NCI-H345 (cell line): ENCODE measurements around the gene MND1.

ENCODE experiments used
- DNase-seq: peaks from one replicate; lab custom pipeline; 2025; lab: John Stamatoyannopoulos, UW

Gene MND1

DNA sequence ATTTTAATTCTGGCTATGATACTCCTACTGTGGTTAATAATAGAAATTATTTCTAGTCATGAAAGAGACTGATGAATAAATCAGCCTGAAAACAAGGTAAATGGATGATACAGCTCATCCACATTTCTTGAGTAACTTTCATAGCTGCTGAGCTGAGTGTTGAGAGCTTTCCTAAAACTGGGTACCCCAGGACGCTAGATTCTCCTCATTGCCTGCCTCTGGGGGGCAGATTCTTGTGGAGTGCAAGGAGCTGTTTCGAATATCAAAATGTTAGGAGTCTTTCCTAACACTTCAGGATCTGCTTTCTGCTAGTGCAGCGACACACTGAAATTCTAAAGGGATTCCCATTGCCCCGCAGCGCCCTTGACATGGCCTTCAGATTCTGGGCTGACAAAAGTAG lies 2.1 kb downstream of the MND1 start:
- DNase-seq, result no peak

GRCh38 chr4:153347117-153347516 lies 2.6 kb downstream of the MND1 start:
- DNase-seq, result no peak

DNA sequence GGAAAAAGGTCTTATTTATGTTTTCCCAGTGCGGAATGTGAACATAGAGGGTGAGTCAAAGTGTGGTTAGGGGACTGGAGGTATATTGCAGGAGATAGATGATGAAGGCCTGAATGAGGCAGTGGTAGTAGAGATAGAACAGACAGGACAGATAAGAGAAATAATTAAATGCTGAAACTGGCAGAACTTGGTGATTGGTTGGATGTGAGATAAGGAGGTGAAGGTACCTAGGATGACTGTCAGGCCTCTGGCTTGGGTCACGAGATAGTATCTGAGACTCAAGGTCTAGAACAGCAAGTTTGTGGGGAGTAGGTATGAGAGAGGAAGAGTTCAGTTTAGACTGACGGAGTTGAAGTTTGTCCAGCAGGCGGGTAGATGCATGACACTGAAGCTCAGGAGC lies 3.5 kb downstream of the MND1 start:
- no peak for DNase-seq

GRCh38 chr4:153349206-153349805 lies 4.8 kb downstream of the MND1 start:
- no peak for DNase-seq

GRCh38 chr4:153362184-153362583 lies 17.7 kb downstream of the MND1 start:
- DNase-seq, result no peak

GRCh38 chr4:153364061-153364460 lies 19.6 kb downstream of the MND1 start:
- no peak for DNase-seq

- no peak for DNase-seq
These were observed 20.5 kb downstream of the MND1 start for GRCh38 chr4:153365003-153365402.

DNA sequence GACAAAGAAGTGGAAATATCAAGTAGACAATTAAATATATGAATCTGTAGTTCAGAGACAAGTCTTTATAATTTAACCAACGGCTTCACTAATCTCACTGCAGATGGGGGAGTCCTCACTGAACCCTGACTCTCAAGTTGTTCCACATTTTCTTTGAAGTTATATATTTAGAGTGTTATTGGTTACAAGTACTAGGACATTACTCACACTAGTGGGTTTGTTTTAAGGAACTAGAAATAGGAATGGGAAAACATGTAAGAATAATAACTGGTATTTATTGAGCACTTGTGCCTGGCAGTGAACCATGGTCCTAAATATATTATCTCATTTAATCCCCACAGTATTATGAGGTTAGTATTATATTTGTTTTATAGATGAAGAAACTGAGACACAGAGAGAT lies 22.0 kb downstream of the MND1 start:
- DNase-seq, result no peak

DNA sequence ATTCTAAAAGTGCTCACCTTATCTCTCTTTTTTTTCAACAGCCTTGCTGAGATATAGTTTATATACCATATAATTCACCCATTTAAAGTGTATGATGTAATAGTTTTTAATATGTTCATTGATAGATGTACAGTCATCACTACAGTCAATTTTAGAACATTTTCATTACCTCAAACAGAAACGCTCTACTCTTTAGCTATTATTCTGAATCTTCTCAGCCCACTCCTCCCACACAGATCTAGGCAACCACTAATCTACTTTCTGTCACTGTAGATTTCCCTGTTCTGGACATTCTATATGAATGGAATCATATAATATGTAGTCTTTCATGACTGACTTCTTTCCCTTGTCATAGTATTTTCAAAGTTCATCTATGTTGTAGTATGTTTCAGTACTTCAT lies 22.6 kb downstream of the MND1 start:
- no peak for DNase-seq

DNA sequence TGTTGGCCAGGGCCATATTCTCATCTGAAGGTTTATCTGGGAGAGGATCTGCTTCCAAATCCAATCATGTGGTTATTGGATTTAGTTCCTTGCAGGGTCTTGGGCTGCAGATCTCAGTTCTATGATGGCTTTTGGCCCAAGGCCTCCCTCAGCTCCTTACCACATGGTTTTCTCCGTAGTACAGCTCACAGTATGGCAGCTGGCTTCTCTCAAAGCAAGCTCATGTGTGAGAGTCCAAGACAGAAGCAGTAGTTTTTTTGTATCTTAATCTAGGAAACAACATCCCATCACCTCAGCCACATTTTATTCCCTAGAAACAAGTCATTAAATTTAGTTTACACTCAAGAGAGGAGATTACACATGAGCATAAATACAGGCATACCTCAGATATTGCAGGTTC lies 24.5 kb downstream of the MND1 start:
- no peak for DNase-seq

GRCh38 chr4:153371701-153372234 lies 27.3 kb downstream of the MND1 start:
- DNase-seq, result no peak

DNA sequence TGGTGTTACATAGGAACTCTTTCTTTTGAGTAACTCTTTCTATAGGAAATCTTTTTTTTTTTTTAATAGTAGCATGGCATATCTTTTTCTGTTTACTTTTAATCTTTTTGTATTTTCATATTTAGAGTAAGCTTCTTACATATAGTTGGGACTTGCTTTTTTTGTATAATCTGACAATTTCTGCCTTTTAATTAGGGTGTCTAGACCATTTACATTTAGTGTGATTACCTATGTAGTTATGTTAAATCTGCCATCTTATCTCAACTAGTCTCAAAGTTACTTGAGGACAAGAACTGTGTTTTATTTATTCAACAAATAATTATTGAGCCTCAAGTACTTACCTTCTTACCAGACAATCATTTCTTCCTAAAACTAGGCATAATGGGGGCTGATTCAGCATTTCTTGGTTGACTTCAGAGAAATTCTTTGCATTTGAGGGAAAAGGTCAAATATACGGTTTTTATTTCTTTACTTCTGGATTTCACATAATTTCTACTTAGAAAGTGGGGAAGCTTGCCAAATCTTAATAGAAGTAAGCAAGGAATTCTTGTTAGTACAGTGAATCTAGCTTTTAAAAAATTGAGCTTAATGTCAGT lies 28.6 kb downstream of the MND1 start:
- DNase-seq, result no peak

GRCh38 chr4:153374442-153374841 lies 30.0 kb downstream of the MND1 start:
- no peak for DNase-seq

- DNase-seq, result no peak
These were observed 30.8 kb downstream of the MND1 start for GRCh38 chr4:153375303-153375702.

DNA sequence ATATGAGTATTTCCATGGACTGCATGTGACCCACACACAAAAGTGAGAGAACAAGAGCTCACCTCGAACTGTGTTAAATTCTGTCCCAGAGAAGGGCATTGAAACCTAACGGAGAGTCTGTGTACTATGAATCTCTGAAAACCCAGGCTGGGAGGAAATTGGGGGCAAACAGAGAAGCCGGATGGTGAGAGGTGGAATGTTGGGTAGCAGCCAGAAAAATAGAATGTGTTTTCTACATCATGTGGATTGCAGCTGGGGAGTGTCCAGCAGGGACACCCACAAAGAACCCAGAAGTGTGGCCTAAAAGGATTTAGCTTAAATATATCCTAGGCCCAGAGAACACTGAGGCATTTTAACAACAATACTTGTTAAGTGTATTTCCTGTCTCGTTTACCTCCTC lies 38.6 kb downstream of the MND1 start:
- DNase-seq, result no peak

DNA sequence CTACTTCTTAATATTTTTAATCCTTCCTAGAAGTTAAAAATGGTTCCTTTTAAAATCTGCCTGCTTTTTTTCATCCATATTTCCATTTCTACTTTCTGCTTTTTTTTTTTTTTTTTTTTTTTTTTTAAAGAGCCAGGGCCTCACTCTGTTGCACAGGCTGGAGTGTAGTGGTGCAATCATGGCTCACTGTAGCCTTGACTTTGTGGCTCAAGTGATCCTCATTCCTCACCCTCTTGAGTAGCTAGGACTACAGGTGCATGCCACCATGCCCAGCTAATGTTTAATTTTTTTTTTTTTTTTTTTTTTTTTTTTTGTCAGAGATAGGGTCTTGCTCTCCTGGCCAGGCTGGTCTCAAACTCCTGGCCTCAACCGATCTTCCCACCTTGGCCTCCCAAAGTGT lies 39.7 kb downstream of the MND1 start:
- no peak for DNase-seq

DNA sequence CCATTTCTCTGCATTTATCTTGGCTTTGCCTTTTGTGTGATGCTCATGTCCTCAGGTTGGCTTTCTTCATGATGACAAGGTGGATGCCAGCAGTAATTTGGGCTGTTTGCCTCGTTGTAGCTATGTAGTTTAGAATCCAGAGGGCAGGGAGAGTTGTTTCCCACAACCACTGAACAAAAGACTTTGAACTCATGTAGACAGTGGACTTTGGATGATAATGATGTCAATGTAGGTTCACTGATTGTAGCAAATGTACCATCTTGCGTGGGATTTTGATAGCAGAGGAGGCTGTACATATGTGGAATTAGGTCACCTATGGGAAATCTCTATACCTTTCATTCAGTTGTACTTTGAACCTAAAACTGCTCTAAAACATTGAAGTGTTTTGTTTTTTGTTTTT lies 41.3 kb downstream of the MND1 start:
- DNase-seq, result no peak

GRCh38 chr4:153387981-153388380 lies 43.5 kb downstream of the MND1 start:
- no peak for DNase-seq

DNA sequence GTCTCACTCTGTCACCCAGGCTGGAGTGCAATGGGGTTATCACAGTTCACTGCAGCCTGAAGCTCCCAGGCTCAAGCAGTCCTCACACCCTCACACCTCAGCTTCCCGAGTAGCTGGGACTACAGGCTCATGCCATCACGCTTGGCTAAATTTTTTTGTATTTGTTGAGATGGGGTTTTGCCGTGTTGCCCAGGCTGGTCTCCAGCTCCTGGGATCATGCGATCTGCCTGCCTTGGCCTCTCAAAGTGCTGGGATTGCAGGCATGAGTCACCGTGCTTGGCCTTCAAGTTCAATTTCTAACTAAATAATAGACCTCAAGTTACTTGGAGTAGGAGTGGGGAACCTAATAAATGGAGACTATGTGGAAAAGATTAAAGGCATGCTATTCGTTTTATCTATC lies 48.9 kb downstream of the MND1 start:
- DNase-seq, result no peak

GRCh38 chr4:153394945-153395344 lies 50.5 kb downstream of the MND1 start:
- DNase-seq, result no peak

DNA sequence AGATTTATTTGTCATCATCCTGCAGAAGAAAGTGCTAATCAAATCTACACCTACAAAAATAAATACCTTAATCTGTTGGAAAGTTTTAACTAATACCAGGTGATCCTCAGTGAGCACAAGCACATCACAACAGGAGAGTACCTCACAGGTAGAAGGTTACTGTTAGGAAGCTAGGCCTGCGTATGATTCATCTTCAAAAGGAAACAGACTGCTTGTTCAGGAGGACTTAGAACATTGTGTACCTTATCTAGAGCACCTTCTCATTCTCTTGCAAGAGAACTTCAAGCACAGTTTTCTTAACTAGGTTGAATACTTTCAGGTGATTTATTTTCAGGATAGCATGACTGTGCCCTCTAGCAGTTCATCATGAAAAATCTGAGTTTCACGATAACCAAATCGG lies 54.2 kb downstream of the MND1 start:
- no peak for DNase-seq

DNA sequence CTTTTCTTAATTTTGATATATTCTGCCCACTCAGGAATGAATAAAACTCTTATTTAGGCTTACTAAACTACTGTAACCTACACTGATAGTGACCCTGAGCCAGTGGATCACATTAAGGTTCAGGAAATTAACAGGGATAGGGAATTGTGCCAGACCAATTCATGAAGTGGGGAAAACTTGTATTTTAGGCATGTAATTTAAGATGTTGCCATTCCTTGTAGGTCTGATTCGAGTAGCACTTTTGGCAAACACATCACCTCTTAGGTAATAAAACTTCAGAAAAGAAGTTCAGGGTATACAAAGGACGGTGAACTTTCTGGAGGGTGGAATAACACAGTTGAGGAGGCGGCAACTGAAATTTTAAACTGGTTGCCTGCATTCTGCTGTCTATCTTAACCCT lies 54.9 kb downstream of the MND1 start:
- no peak for DNase-seq

DNA sequence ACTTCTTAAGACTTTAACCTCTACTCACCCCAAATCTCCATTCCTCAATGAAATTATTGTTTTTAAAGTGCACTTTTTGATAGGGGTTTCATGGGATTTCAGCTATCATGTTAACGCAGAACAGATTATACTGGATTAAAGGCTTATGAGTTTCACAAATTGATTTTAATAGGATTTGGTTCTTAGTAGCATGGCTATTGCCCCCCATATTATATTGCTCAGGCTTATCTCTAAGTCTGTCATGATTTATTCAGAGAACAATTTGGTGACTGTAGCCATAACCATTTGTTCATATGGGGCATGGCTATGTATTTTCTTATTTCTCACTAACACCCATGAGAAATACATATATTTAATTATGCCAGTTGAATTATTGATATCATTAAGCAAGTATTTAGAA lies 57.0 kb downstream of the MND1 start:
- no peak for DNase-seq

GRCh38 chr4:153402366-153402765 lies 57.9 kb downstream of the MND1 start:
- no peak for DNase-seq
